Upper lobe of left lung (tissue), 6 donors: Measurements from ENCODE around the gene SZT2. TPM values are rescaled to one million over a fixed set of nuclear protein-coding genes. Genes with fewer than 3 reads are reported as not detected.

Experiments used
- ATAC-seq, 2 donors: fragments of 200-7000 bp; cut with Tn5 transposase; one replicate each; pipeline ENCODE4 v1.9.1; 2022; ENCODE audit warnings: mild to moderate bottlenecking in 2 of 2, moderate library complexity in 2 of 2; ENCODE audit not compliant: low FRiP score in 2 of 2
- DNase-seq, 2 donors: peaks; one replicate each; pipeline ENCODE4 v3.0.0-alpha.2; 2019 to 2020
- H3K27ac ChIP-seq, 4 donors: fragments of 200-600 bp; sonication (generic); one replicate each; pipeline ENCODE4 v1.5.1; 2016 to 2019
- H3K27me3 ChIP-seq, 4 donors: fragments of 200-600 bp; sonication (generic); one replicate each; pipeline ENCODE4 v1.5.1; 2017 to 2019
- H3K36me3 ChIP-seq, 4 donors: fragments of 200-600 bp; sonication (generic); one replicate each; pipeline ENCODE4 v1.5.1; 2016 to 2019
- H3K4me1 ChIP-seq, 4 donors: fragments of 200-600 bp; sonication (generic); one replicate each; pipeline ENCODE4 v1.5.1; 2018 to 2019
- H3K4me3 ChIP-seq, 4 donors: fragments of 200-600 bp; sonication (generic); one replicate each; pipeline ENCODE4 v1.5.1; 2017 to 2019; ENCODE audit warnings: mild to moderate bottlenecking in 2 of 4, moderate library complexity in 1 of 4
- H3K9me3 ChIP-seq, 4 donors: fragments of 200-600 bp; sonication (generic); one replicate each; pipeline ENCODE4 v1.5.1; 2018 to 2019
- CTCF ChIP-seq, 6 experiments: fragments of 450-650 bp in 4 of 6; fragments of 200-600 bp in 2 of 6; sonication (generic) in 2 of 6; IDR thresholded peaks; one replicate each; pipeline ENCODE4 v1.5.1; 2016 to 2019; ENCODE audit warnings: antibody characterized with exemption in 6 of 6
- EP300 ChIP-seq, 4 donors: sonication (generic); formaldehyde crosslinking; IDR thresholded peaks; one replicate each; pipeline ENCODE4 v1.5.1; 2017; ENCODE audit warnings: antibody characterized with exemption in 4 of 4, control low read depth in 2 of 4
- POLR2A ChIP-seq, 4 donors: fragments of 450-650 bp; IDR thresholded peaks; one replicate each; pipeline ENCODE4 v1.5.1; 2016 to 2017; ENCODE audit warnings: antibody characterized with exemption in 4 of 4, mild to moderate bottlenecking in 2 of 4
- POLR2AphosphoS5 ChIP-seq, 2 donors: sonication (generic); formaldehyde crosslinking; IDR thresholded peaks; one replicate each; pipeline ENCODE4 v1.5.1; 2017; ENCODE audit warnings: antibody characterized with exemption in 2 of 2
- WGBS, 2 donors: methylation state at CpG; one replicate each; pipeline ENCODE4 v1.1.5; 2017 to 2018; 5-methylcytosine and 5-hydroxymethylcytosine counted together
- total RNA-seq, 6 donors: library from RNA; depleted of rRNA in 4 of 6; stranded (reverse); fragments of >200 nt in 4 of 6; gene quantifications; one replicate each; pipeline versions ENCODE4 v1.1.0 to v1.2.1, GENCODE V29; 2016 to 2021
- donor health status: DM: no; HTN: no; CAD: no; lungs with moderate emphysema.
- donor health status: DM: no; HTN: yes; CAD: no; lungs with severe emphysema.

SZT2 gene
- total RNA-seq, 6 donors from 2014 or later = 33.3 to 184 (median 57.0) TPM

GRCh38 chr1:43365678-43366077 lies 24.0 kb upstream of the SZT2 start:
- Histone ChIP-seq H3K36me3 (peaks cover 15 to 49% (median 42%) of the 10 kb centered on the region in 4 donors), H3K4me1 (peaks cover 25 to 41% (median 31%) of the 10 kb centered on the region in 4 donors), H3K4me3 (peak overlapping the region in 2 of 4 donors; percentile 82 to 90), H3K9me3 (no peaks in the 10 kb centered on the region), H3K27me3 (no peaks in the 10 kb centered on the region), H3K27ac (peak overlapping the region; percentile 93 to 98 (median 98))
- no peak for DNase-seq
- TF ChIP-seq POLR2AphosphoS5 (IDR thresholded peaks at IDR 0.05) = no peak
- no peak for TF ChIP-seq CTCF (IDR thresholded peaks at IDR 0.05)
- no peak for TF ChIP-seq EP300 (IDR thresholded peaks at IDR 0.05)
- TF ChIP-seq POLR2A (IDR thresholded peaks at IDR 0.05) = no peak
- WGBS, 2 donors = 67 to 79% methylated on average over 2 of the region's 2 CpGs
- no peak for ATAC-seq

- Histone ChIP-seq H3K4me3 (peak overlapping the region in 3 of 4 donors; percentile 82 to 90 (median 88)), H3K36me3 (peaks cover 15 to 44% (median 37%) of the 10 kb centered on the region in 4 donors), H3K27me3 (no peaks in the 10 kb centered on the region), H3K9me3 (no peaks in the 10 kb centered on the region), H3K27ac (peak overlapping the region; percentile 93 to 98 (median 98)), H3K4me1 (peaks cover 25 to 41% (median 31%) of the 10 kb centered on the region in 4 donors)
- DNase-seq (peak; percentile 83 to 87), ATAC-seq (peak in 1 of 2 donors; percentile 8)
- TF ChIP-seq POLR2AphosphoS5 (IDR thresholded peaks at IDR 0.05) (peak in 1 of 2 donors; percentile 57), EP300 (IDR thresholded peaks at IDR 0.05) (no peak), POLR2A (IDR thresholded peaks at IDR 0.05) (peak in 1 of 4 donors; percentile 47), CTCF (IDR thresholded peaks at IDR 0.05) (no peak)
- WGBS, 2 donors = 54 to 67% methylated on average over 9 to 11 of the region's 11 CpGs
Measured at GRCh38 chr1:43366179-43366578, 23.5 kb upstream of the SZT2 start.

- ATAC-seq (no peak), DNase-seq (no peak)
- peak overlapping the region; percentile 93 to 98 (median 98) for H3K27ac ChIP-seq
- H3K4me3 ChIP-seq = peak overlapping the region; percentile 68 to 90 (median 85)
- TF ChIP-seq POLR2AphosphoS5 (IDR thresholded peaks at IDR 0.05) (peak in 1 of 2 donors; percentile 2), CTCF (IDR thresholded peaks at IDR 0.05) (no peak)
- no peaks in the 10 kb centered on the region for H3K9me3 ChIP-seq
- H3K36me3 ChIP-seq = peaks cover 15 to 40% (median 34%) of the 10 kb centered on the region in 4 donors
- 28% methylated on average over 5 of the region's 5 CpGs; no CpG with 5 or more reads in 1 of the 2 donors for WGBS, 2 donors
- H3K4me1 ChIP-seq = peaks cover 25 to 41% (median 31%) of the 10 kb centered on the region in 4 donors
- H3K27me3 ChIP-seq = no peaks in the 10 kb centered on the region
Measured at GRCh38 chr1:43366601-43367025, 23.1 kb upstream of the SZT2 start.

GRCh38 chr1:43367026-43367903 lies 22.4 kb upstream of the SZT2 start:
- Histone ChIP-seq H3K4me1 (peaks cover 25 to 41% (median 31%) of the 10 kb centered on the region in 4 donors), H3K9me3 (no peaks in the 10 kb centered on the region), H3K27me3 (no peaks in the 10 kb centered on the region), H3K27ac (peak overlapping the region; percentile 93 to 98 (median 98)), H3K36me3 (peaks cover 15 to 33% (median 28%) of the 10 kb centered on the region in 4 donors), H3K4me3 (peak overlapping the region; percentile 68 to 90 (median 85))
- DNase-seq (peak; percentile 30 to 88), ATAC-seq (peak; percentile 78 to 81)
- 0% methylated on average over 17 to 37 of the region's 48 CpGs for WGBS, 2 donors
- TF ChIP-seq POLR2A (IDR thresholded peaks at IDR 0.05) (peak in 1 of 4 donors; percentile 6), POLR2AphosphoS5 (IDR thresholded peaks at IDR 0.05) (no peak), EP300 (IDR thresholded peaks at IDR 0.05) (no peak)
